Activated CD4-positive, alpha-beta T cell treated with anti-CD3 and anti-CD28 coated beads for 48 hours (primary cell): ENCODE results near the gene MINDY3.
"Not testable (repeated sequence)": the region's sequence is repeated elsewhere in the genome, so short reads cannot be mapped to it uniquely, and the experiment has no call there.

ENCODE experiments used
- DNase-seq: peaks from one replicate; pipeline ENCODE4 v3.0.0-alpha.2; 2020

MINDY3 gene

GRCh38 chr10:15764892-15765454 lies 95.3 kb downstream of the MINDY3 start:
- no peak for DNase-seq

GRCh38 chr10:15763006-15763405 lies 97.3 kb downstream of the MINDY3 start:
- DNase-seq: no peak

DNA sequence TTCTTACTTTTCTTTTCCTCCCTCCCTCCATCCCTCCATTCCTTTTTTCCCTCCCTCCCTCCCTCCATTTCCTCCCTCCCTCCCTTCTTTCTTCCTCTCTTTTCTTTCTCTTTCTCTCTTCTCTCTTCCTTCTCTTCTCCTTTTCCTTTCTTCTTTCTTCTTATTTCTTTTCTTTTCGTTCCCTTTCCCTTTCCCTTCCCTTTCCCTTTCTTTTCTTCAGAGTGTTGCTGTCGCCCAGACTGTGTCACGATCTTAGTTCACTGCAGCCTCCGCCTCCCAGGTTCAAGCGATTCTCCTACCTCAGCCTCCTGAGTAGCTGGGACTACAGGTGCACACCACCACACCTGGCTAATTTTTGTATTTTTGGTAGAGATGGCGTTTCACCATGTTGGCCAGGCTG lies 98.1 kb downstream of the MINDY3 start:
- not testable (repeated sequence) for DNase-seq

GRCh38 chr10:15761224-15761623 lies 99.1 kb downstream of the MINDY3 start:
- not testable (repeated sequence) for DNase-seq

- DNase-seq: no peak
Measured at GRCh38 chr10:15760681-15761080, 99.6 kb downstream of the MINDY3 start.

DNA sequence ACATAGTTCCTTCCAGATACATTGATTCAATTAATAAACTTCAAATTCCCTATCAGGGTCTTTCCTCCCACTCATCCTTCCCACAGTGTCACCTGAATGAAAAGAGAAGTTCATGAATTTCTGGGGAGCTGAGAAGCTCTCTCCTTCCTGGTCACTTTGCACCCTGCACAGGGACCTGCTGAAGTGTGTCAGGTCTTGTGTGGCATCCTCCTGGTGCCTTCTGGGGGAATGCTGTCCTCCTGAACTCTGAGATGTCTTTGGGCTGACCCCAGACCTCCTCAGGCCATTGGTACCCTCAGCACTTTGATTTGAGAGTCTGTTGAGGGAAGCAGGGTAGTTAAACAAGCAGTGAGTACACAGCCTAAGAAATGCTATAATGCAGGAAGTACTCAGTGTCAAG lies 101.0 kb downstream of the MINDY3 start:
- DNase-seq: no peak

DNA sequence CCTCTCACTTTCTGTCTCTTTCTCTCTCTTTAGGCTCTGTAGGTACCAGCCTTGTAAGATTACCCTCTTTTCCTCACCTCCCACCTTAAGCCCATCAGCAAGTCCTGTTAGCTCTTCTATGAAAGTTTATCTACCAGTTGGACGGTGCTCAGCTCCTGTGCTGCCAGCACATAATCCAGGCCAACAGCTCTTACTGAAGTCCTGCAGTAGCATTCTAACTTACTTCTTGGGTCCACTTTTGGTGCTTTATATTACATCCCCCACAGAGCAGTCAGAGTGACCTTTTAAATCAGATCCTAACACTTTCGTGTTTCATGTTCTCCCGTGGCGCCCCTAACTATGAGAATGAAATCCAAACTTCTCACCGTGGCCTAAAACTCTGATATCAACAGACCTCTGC lies 101.7 kb downstream of the MINDY3 start:
- DNase-seq: no peak

DNA sequence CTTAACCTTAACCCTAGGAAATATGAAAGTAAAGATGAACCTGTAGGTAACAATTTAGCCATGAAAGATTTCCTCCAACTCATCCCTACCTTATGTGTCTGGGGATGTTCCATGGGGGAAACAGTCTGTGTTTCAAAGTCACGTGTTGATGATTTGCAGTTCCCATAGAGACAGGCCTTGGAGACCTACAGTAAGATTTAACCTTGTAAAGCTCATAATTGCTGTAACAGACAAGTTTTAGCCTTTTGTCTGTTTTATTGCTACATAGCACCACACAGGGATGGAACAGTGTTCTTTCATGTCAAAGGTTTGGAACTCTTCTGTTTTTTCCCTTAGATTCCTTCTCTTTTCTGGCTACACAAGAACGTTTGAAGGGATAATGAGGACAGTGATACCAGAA lies 105.4 kb downstream of the MINDY3 start:
- DNase-seq: no peak

DNA sequence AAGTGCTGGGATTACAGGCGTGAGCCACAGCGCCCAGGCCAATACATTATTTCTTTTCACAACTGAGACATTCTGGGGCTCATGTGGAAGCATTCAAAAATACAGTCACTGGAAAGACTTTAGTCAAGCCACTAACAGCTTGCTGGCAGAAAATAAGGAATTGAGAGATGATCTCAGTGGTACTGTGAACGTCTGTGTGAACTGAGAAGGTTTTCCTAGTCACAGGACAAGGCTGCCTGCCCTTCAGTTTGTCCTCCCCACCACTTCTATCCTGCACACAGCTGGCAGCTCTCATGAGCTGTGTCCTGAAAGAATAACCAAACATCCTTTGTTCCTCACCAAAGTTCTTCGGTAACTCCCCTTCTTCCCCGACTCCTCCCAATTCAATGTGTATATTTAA lies 109.3 kb downstream of the MINDY3 start:
- no peak for DNase-seq

DNA sequence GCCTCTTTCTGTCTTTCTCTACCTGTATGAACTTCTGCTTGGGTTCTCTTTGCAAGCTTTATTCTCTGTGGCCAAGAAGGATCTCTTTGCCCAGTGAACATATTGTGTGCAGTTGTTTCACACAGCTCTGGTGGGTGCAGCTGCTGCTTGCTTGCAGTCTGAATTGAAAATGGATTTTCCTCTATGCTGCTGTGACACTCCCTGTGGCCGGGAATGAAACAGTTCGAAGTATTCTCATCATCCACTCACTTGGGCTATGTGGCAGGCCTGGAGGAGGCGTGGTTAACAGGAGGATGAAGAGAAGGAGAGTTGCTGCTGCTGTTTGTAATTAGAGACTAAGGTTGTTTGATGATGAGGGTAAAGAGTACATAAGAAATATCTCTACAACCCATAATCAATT lies 112.2 kb downstream of the MINDY3 start:
- DNase-seq: no peak

DNA sequence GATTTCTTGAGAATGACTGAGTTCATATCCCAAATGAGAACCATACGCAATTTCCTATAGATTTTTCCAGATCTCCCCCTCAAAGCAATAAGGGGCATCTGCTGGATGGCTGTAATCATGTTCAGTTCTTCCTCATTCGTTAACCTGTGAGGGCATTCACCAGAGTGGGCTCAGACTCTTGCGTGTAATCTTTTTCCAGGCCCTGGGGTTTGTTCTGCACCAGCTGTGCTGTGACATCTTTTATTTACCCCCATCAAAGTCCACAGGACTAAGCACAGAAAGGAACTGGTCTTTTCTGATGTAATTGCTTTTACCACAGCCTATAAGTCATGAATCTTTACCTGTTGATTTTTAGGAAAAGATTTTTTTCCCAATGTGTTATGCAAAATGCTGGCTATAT lies 112.7 kb downstream of the MINDY3 start:
- DNase-seq: no peak

DNA sequence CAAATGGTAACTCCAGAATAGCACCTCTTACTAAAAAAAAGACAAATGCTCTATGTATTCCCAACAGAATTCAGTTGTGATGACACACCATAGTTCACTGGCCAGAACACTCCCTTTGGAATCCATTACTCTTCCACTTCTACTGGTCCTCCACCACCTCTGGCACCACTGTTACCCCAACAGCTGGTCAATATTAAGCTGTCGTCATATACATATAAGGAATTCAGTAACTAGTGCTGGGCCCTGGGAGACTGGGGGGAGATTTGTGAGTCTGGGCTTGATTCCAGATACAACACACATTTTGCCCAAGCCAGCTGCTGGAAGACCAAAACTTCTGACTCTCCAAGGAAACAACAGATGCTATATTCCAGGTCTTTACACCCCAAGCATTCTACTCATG lies 114.6 kb downstream of the MINDY3 start:
- no peak for DNase-seq

DNA sequence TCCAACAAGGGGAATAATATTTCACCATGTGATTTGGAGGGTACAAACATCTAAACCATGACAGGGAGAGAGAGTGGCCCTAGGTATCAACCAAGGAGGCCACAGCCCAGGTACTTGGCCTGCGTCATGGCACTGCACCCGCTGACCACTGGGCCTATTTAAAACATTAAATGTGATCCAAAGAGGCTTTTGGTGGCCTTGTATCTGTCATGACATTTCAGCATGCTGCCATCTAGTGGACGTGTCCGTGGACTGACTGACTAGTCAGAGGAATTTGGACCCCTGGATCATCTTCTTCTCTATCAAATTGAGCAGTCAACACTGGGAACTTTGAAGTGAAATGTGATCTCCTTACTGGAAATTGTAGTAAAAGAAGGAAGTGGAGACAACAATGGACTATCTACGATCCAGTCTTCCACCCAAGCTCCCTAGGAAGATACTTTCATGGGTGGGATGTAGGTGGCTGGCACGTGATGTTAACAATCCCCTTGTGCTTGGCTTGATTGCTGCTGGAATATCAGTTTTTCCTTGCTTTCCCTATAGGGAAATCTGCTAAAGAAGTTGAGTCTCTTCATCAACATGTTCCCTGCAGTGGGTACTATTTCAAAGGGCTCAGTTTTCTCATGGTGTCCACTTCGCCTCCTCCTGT lies 116.0 kb downstream of the MINDY3 start:
- peak; percentile 62 for DNase-seq

GRCh38 chr10:15743443-15743842 lies 116.9 kb downstream of the MINDY3 start:
- DNase-seq: no peak

DNA sequence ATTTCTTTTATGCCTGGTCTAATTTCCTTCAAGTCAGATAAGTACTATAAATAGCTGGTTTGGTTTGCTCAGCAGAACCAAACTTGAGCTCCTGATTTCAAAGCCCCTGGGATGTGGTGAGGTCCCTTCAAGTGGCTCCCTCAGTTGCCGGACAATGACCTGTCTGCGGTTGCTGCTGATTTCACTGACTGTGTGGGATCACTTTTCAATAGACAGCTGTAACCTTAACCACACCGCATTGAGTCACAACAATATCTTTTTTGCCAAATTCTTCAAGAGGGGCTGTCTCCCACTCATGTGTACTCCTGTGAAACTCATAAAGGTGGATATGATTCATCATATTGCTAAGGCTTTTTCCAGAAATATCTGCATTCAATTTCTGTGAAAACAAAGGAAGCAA lies 117.5 kb downstream of the MINDY3 start:
- DNase-seq: no peak

DNA sequence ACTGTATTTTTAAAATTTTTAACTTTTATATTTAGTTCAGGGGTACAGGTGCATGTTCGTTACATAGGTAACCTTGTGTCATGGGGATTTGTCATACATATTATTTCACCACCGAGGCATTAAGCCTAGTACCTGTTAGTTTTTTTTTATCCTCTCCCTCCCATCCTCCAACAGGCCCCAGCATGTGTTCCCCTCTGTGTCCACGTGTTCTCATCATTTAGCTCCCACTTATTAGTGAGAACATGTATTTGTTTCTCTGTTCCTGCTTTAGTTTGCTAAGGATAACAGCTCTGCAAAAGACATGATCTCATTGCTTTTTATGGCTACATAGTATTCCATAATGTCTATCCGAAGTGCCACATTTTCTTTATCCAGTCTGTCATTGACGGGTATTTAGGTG lies 118.2 kb downstream of the MINDY3 start:
- no peak for DNase-seq

DNA sequence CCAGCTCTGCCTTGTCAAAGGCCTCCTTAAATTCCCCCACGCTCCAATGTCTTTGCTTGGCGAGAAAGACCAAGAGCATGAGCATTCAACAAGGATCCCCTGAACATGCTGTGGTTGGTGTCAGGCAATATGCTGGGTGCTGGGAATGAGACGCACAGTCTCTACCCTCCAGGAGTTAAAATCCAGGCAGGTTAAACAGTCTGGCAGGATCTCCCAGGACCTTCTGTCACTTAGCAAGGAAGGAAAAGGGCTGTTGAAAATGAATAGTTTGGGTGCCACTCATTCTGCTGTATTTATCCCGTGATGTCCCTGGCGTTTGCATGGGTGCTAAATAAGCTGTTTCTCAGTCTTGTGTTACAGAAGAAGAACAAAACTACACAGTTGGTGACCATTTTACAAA lies 118.7 kb downstream of the MINDY3 start:
- no peak for DNase-seq

DNA sequence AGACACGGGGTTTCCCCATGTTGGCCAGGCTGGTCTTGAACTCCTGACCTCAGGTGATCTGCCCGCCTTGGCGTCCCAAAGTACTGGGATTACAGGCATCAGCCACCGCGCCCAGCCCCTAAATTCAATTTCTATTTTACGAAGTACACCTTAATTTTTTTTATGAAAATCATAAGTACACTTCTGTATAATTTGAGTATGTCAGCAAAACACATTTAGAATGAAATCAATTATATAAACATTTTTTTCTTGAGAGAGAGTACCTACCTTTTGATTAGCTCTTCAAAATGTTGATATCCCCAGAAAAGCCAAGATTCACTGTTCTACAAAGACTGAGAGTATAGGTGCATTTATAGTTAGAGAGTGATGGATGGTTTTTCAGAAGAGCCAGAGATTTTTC lies 120.0 kb downstream of the MINDY3 start:
- DNase-seq: no peak

DNA sequence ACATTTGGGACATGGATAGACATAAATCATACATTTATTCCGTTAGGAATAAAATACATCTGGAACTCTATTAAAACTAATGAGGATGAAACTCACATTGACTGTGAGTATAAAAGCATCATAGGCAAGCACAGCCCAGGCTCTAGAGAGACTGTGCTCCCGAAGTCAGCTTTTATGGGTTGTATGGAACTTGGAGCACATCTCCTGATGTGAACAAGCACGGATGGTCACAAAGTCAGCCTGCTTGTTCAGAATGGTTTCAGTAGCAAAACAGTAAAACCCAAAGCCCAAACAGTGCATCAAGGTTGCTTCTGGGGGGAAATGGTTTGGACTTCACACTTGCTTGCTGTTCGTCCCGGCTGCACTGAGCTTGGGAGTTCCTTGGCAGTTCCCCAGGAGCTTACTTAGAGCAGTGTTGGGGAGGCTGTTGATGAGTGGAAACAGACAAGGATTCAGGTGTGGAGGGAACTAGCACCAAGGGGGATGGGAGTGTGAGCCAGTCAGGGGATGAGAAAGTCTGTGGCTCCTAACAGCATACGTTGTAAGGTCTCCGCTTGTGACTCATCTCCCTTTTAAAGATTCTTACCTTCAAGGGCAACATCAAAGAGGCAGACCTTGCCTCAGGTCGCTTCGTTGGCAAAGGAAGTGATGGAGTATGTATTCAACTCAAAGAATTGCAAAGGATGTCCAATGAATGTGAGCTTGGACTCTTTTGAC lies 120.9 kb downstream of the MINDY3 start:
- DNase-seq: no peak

DNA sequence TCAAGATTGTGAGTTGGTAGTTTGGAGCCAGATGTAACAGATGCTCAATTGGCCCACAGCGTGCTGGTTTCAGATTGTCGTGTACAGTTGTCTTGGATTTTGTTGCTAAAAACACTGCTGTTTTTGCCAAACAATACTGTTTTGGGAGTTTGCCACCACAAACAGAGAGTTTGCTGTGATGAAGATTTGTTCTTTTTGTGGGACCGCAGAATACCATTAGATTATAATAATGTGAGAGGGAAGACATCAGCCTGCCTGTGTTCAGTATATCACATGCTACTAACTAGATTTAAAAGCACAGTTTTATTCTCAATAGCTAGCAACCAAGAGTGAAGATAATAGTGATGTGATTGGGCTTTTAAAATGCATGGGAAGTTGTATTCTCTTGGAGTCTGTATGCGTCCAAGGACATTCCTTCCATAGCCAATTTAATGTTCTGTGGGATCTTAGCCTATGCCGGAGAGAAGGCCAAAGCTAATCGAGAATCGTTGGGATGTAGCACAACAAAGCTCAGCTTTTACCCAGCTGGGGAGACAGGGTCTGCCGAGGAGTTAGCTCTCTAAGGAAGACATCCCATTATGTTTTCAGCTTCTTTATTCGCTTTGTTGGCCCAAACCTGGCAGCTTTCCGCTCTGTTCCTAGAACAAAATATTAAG lies 121.9 kb downstream of the MINDY3 start:
- DNase-seq: no peak

DNA sequence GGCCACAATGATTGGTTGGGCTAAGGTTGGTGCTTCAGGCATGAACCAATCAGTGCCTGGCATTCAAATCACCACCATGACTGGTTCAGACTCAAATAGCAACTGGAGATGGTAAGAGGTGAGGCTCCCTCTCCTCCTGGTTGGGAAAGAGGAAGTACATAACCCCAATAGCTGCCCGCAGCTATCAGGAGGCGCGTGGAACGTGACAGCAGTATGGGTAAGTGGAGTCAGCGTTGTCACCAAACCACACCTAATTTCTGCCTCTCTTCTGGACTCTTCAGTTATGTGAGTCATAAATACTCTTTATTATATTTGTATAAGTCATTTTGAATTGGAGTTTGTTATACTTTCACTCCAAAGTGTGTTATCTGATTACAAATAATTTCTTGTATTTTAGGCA lies 122.7 kb downstream of the MINDY3 start:
- no peak for DNase-seq

DNA sequence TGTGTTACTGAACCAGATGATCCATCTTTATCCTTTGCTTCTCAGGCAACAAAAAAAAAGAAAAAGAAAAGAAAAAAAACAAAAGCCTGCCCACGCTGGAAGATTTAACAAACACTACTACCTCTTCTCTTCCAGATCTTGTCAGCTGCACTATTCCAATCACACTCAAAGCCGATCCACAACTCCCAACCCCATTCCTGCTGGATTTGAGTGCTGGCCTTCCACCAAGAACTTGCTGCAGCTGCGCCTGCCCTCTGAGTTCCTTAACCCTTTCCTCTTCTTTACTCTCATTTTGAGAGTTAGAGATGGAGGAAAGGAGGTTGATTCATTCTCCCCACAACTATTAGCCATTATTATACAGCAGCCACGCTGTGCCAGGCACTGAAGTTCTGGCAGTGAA lies 124.5 kb downstream of the MINDY3 start:
- DNase-seq: no peak

DNA sequence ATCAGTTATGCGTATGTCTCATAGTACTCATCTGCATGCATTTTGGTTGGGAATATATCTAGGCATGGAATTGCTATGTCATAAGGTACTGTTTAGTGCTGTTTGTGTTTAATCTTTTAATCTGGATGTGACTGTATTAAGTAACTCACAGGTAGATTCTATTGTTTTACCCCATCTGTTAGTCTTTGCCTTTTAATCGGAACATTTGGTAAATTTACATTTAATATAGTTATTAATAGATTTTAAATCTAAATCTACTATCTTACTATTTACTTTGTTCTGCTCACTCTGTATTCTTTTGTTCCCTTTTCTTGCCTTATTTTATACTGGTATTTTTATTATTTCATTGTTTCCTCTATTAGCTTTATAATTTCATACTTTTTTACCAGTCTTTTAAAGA lies 130.0 kb downstream of the MINDY3 start:
- no peak for DNase-seq

DNA sequence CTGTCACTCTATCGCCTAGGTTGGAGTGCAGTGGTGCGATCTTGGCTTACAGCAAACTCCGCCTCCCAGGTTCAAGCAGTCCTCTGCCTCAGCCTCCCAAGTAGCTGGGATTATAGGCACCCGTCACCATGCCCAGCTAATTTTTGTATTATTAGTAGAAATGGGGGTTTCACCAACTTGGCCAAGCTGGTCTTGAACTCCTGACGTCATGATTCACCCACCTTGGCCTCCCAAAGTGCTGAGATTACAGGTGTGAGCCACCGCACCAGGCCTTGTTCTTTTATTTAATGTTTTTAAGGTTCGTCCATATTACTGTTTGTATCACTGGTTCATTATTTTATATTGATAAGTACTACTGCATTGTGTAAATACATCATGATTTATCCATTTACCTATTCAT lies 130.4 kb downstream of the MINDY3 start:
- DNase-seq: no peak
